Breast epithelium (tissue), 4 donors: Measurements from ENCODE around the gene PIEZO1. TPM values are rescaled to one million over a fixed set of nuclear protein-coding genes. Genes with fewer than 3 reads are reported as not detected.

Experiments
- DNase-seq, 2 donors: peaks; one replicate each; pipeline ENCODE4 v3.0.0-alpha.2; 2019; ENCODE audit warnings: low spot score in 2 of 2
- H3K27ac ChIP-seq, 2 donors: fragments of 200-600 bp; sonication (generic) in 1 of 2; one replicate each; pipeline ENCODE4 v1.5.1; 2016 to 2019; ENCODE audit warnings: mild to moderate bottlenecking in 1 of 2
- H3K27me3 ChIP-seq, 2 donors: fragments of 200-600 bp; sonication (generic) in 1 of 2; one replicate each; pipeline versions ENCODE4 v1.5.1 to v1.6.0; 2017 to 2019; ENCODE audit warnings: control low read depth in 1 of 2, mild to moderate bottlenecking in 1 of 2
- H3K36me3 ChIP-seq: fragments of 200-600 bp; one replicate; pipeline ENCODE4 v1.5.1; 2019
- H3K4me1 ChIP-seq, 2 donors: fragments of 200-600 bp; sonication (generic); one replicate each; pipeline ENCODE4 v1.5.1; 2016 to 2019; ENCODE audit warnings: control low read depth in 1 of 2
- H3K4me3 ChIP-seq, 3 donors: fragments of 200-600 bp; sonication (generic); 1 replicate in 2 of 3; 2 replicates in 1 of 3; pipeline ENCODE4 v1.5.1; 2016 to 2019; ENCODE audit warnings: mild to moderate bottlenecking in 3 of 3, moderate library complexity in 2 of 3
- H3K9me3 ChIP-seq, 2 donors: fragments of 200-600 bp; sonication (generic) in 1 of 2; one replicate each; pipeline ENCODE4 v1.5.1; 2016 to 2019; ENCODE audit warnings: control low read depth in 1 of 2
- CTCF ChIP-seq, 3 donors: fragments of 450-650 bp; IDR thresholded peaks; one replicate each; pipeline ENCODE4 v1.5.1; 2016 to 2017; ENCODE audit warnings: antibody characterized with exemption in 3 of 3, mild to moderate bottlenecking in 3 of 3, moderate library complexity in 3 of 3
- POLR2A ChIP-seq: fragments of 450-650 bp; IDR thresholded peaks from one replicate; pipeline ENCODE4 v1.6.1; 2016; ENCODE audit warnings: antibody characterized with exemption, mild to moderate bottlenecking, moderate library complexity
- POLR2AphosphoS5 ChIP-seq, 3 donors: sonication (generic); formaldehyde crosslinking; IDR thresholded peaks; one replicate each; pipeline ENCODE4 v1.6.1; 2017; ENCODE audit warnings: antibody characterized with exemption in 3 of 3
- intact Hi-C: fragments of 100-400 bp; cut with DNase I; formaldehyde crosslinking; loops from one replicate; pipeline ENCODE4 v1.15.1; 2023; ENCODE audit warnings: low total_unique reads
- total RNA-seq, 3 donors: library from RNA; depleted of rRNA; stranded (reverse); fragments of >200 nt; gene quantifications; one replicate each; pipeline ENCODE4 v1.1.0, GENCODE V29; 2016

The PIEZO1 gene
- total RNA-seq, 3 donors from 2014 or later = 90.7 to 181 (median 135) TPM

DNA sequence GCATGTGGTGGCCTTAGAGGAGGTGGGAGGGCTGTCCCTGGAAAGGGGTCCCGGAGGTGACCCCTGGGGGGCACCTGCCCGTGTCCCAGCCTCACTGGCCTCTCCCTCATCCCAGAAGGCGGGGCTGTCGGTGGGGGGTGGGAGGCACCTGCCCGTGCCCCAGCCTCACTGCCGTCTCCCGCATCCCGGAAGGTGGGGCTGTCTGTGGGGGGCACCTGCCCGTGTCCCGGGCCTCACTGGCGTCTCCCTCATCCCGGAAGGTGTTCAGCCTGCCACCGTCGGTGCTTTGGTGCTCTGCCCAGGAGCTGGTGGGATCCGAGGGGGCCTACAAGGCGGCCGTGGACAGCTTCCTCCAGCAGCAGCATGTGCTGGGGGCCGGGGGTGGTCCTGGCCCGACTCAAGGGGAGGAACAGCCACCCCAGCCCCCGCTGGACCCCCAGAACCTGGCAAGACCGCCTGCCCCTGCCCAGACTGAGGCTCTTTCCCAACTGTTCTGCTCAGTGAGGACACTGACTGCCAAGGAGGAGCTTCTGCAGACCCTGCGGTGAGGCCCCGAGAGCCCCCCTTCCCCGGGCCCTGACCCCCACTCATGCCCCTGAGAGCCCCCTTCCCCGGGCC, 72.5 kb downstream of the PIEZO1 start:
- DNase-seq = no peak
- intact Hi-C loops = no loop called here
- Histone ChIP-seq H3K4me3 (no peak overlapping the region), H3K27ac (no peak overlapping the region), H3K9me3 (no peaks in the 10 kb centered on the region), H3K4me1 (no peaks in the 10 kb centered on the region), H3K36me3 (peaks cover 21% of the 10 kb centered on the region), H3K27me3 (no peaks in the 10 kb centered on the region)
- TF ChIP-seq CTCF (IDR thresholded peaks at IDR 0.05) (no peak), POLR2A (no peak), POLR2AphosphoS5 (IDR thresholded peaks at IDR 0.05) (no peak)

GRCh38 chr16:88711750-88712340, 73.2 kb downstream of the PIEZO1 start:
- Histone ChIP-seq H3K4me1 (peaks cover 5 to 6% of the 10 kb centered on the region in 2 donors), H3K27me3 (no peaks in the 10 kb centered on the region), H3K4me3 (no peak overlapping the region), H3K27ac (no peak overlapping the region), H3K9me3 (no peaks in the 10 kb centered on the region), H3K36me3 (peaks cover 19% of the 10 kb centered on the region)
- no peak for DNase-seq
- TF ChIP-seq POLR2AphosphoS5 (IDR thresholded peaks at IDR 0.05) (no peak), CTCF (IDR thresholded peaks at IDR 0.05) (no peak), POLR2A (no peak)
- intact Hi-C loops = no loop called here

DNA sequence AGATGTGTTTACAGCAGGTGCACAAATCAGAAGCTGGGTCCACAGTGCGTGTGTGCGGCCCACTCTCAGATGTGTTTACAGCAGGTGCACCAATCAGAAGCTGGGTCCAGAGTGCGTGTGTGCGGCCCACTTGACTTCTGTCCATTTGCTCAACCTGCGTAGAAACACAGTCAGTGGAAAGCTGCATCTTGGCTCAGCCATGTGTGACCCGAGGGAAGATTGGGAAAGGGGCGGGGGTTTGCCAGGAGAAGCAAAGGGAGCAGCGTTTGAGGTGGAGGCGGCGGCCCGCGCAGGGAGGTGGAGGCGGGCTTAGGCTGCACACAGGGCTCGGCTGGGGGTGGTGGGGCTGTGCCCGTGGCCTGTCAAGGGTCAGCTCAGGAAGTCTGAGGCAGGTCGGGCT, 74.5 kb downstream of the PIEZO1 start:
- peaks cover 6% of the 10 kb centered on the region in 2 donors for H3K4me1 ChIP-seq
- no peak for TF ChIP-seq CTCF (IDR thresholded peaks at IDR 0.05)
- no peak for TF ChIP-seq POLR2AphosphoS5 (IDR thresholded peaks at IDR 0.05)
- TF ChIP-seq POLR2A = no peak
- intact Hi-C loops = no loop called here
- no peaks in the 10 kb centered on the region for H3K27me3 ChIP-seq
- no peak for DNase-seq
- H3K9me3 ChIP-seq = no peaks in the 10 kb centered on the region
- no peak overlapping the region for H3K27ac ChIP-seq
- H3K4me3 ChIP-seq = no peak overlapping the region
- H3K36me3 ChIP-seq = peaks cover 6% of the 10 kb centered on the region

GRCh38 chr16:88706965-88707826, 77.8 kb downstream of the PIEZO1 start:
- TF ChIP-seq POLR2AphosphoS5 (IDR thresholded peaks at IDR 0.05) (no peak), POLR2A (no peak), CTCF (IDR thresholded peaks at IDR 0.05) (no peak)
- DNase-seq = no peak
- intact Hi-C loops = loop anchor here (10.0 kb wide), 1 partner anchor 708 kb away; no protein-coding TSS in a partner anchor
- Histone ChIP-seq H3K9me3 (no peaks in the 10 kb centered on the region), H3K4me1 (peaks cover 13 to 14% of the 10 kb centered on the region in 2 donors), H3K36me3 (no peaks in the 10 kb centered on the region), H3K4me3 (peak overlapping the region; percentile 91 to 99 (median 99)), H3K27me3 (no peaks in the 10 kb centered on the region), H3K27ac (peak overlapping the region; percentile 86 to 87)
